HepG2 (cell line): ENCODE results near the gene SYT9. TPM values are rescaled to one million over a fixed set of nuclear protein-coding genes. Genes with fewer than 3 reads are reported as not detected.

Experiments used
- ATAC-seq: fragments of 200-7000 bp; cut with Tn5 transposase; 3 replicates; pipeline ENCODE4 v1.9.1; 2020; ENCODE audit warnings: mild to moderate bottlenecking, moderate library complexity
- BruUV-seq: library from RNA; stranded (reverse); fragments of 400-500 nt; replicated peaks from 2 replicates; lab custom pipeline; 2021; lab: Mats Ljungman, UMichigan
- CTCF ChIA-PET: fragments of 300-600 bp; formaldehyde crosslinking; extraction: SDS; loops from one replicate; lab custom pipeline; 2021; ENCODE audit warnings: low total read pairs, inconsistent platforms, low intra/inter-chr PET ratio; lab: Yijun Ruan, JAX
- POLR2A ChIA-PET: fragments of 350-600 bp; sonication (Branson Sonifier 250); formaldehyde crosslinking; loops from one replicate; lab custom pipeline; 2020; ENCODE audit warnings: antibody characterized with exemption, inconsistent platforms; lab: Yijun Ruan, JAX
- DNase-seq: peaks from one replicate; pipeline ENCODE4 v3.0.0-alpha.2; 2015; ENCODE audit warnings: low spot score
- FAIRE-seq: peaks from 3 replicates; lab custom pipeline; 2011; peaks lifted over from hg19 to GRCh38; lab: Jason Lieb, UNC
- H2AFZ ChIP-seq: one replicate; pipeline ENCODE4 v1.6.1; 2011; ENCODE audit warnings: low read length, inconsistent platforms
- H3K27ac ChIP-seq: fragments of 300-600 bp; 3 replicates; pipeline ENCODE4 v1.8.0; 2011; ENCODE audit warnings: mixed run types, mild to moderate bottlenecking, mixed read lengths, low read length, inconsistent platforms; ENCODE audit not compliant: insufficient read depth; ENCODE audit errors: extremely low read length
- H3K27me3 ChIP-seq, 2 experiments: fragments of 200-600 bp in 1 of 2; 2 replicates in 1 of 2; 3 replicates in 1 of 2; pipeline versions ENCODE4 v1.6.0 to v1.8.0; 2011; ENCODE audit warnings: low read length in 2 of 2, mild to moderate bottlenecking in 2 of 2, moderate library complexity in 2 of 2, inconsistent platforms in 1 of 2; ENCODE audit not compliant: insufficient read depth in 2 of 2, control insufficient read depth in 1 of 2
- H3K36me3 ChIP-seq, 2 experiments: fragments of 200-600 bp in 1 of 2; replicated peaks in 1 of 2; 2 replicates in 1 of 2; 3 replicates in 1 of 2; pipeline versions ENCODE4 v1.5.1 to v1.8.0; 2011; ENCODE audit warnings: low read length in 2 of 2, inconsistent platforms in 1 of 2; ENCODE audit not compliant: insufficient read depth in 2 of 2, control insufficient read depth in 1 of 2
- H3K4me1 ChIP-seq: 2 replicates; pipeline ENCODE4 v1.5.1; 2012; ENCODE audit warnings: low read length, inconsistent platforms; ENCODE audit not compliant: insufficient read depth
- H3K4me2 ChIP-seq: 2 replicates; pipeline ENCODE4 v1.6.0; 2011; ENCODE audit warnings: low read depth, low read length, inconsistent platforms
- H3K4me3 ChIP-seq, 3 experiments: fragments of 200-600 bp in 1 of 3; sonication (generic), shearing (Covaris generic) in 1 of 3; replicated peaks in 1 of 3; 2 replicates each; pipeline ENCODE4 v1.5.1; 2011 to 2016; ENCODE audit warnings: low read length in 3 of 3, inconsistent platforms in 2 of 3, low read depth in 2 of 3, mild to moderate bottlenecking in 2 of 3, control low read depth in 1 of 3, mixed read lengths in 1 of 3; ENCODE audit not compliant: insufficient read depth in 1 of 3
- H3K79me2 ChIP-seq: one replicate; pipeline ENCODE4 v1.6.1; 2011; ENCODE audit warnings: low read length, inconsistent platforms; ENCODE audit not compliant: insufficient read depth
- H3K9ac ChIP-seq: 2 replicates; pipeline ENCODE4 v1.6.0; 2011; ENCODE audit warnings: mild to moderate bottlenecking, low read depth, low read length, inconsistent platforms; ENCODE audit not compliant: insufficient read depth
- H3K9me3 ChIP-seq: 2 replicates; pipeline ENCODE4 v1.5.1; 2012; ENCODE audit warnings: mild to moderate bottlenecking, low read length
- H4K20me1 ChIP-seq: 2 replicates; pipeline ENCODE4 v1.6.0; 2011; ENCODE audit warnings: inconsistent platforms, mild to moderate bottlenecking, low read length, moderate library complexity; ENCODE audit not compliant: insufficient read depth
- GTF2F1 ChIP-seq: fragments of 150-350 bp; IDR thresholded peaks from 2 replicates; pipeline ENCODE4 v1.6.1; 2014; ENCODE audit warnings: low read length
- ZNF263 ChIP-seq: sonication (generic); formaldehyde crosslinking; IDR thresholded peaks from 2 replicates; pipeline ENCODE4 v1.4.0; 2020; ENCODE audit warnings: missing genetic modification reagents
- ZNF264 ChIP-seq: sonication (generic); formaldehyde crosslinking; IDR thresholded peaks from 2 replicates; pipeline ENCODE4 v1.4.0; 2020; ENCODE audit warnings: missing genetic modification reagents
- WGBS: methylation state at CpG from one replicate; pipeline ENCODE4 v1.1.6; 2017; ENCODE audit warnings: low lambda C conversion rate; 5-methylcytosine and 5-hydroxymethylcytosine counted together
- in situ Hi-C: cut with HindIII; loops from 2 replicates; pipeline ENCODE4 v1.10.0; 2017; ENCODE audit warnings: low pct_unique_long_range_greater_than_20kb; ENCODE audit not compliant: extremely low pct_ligation_motif_present
- intact Hi-C: fragments of 100-400 bp; cut with micrococcal nuclease; formaldehyde crosslinking; loops from one replicate; pipeline ENCODE4 v1.10.0; 2022; ENCODE audit not compliant: unreplicated experiment
- polyA plus RNA-seq, 8 experiments: library from polyadenylated mRNA; depleted of rRNA in 3 of 8; stranded (reverse) in 7 of 8; unstranded in 1 of 8; fragments of >200 nt; fragmentation: Illumina TruSeq in 4 of 8; extraction: Trizol in 4 of 8; gene quantifications; 2 replicates each; pipeline versions ENCODE4 v1.2.1 to v1.2.3, GENCODE V29; 2011 to 2016; ENCODE audit warnings: low read depth in 4 of 8, missing spikeins in 1 of 8, mixed read lengths in 1 of 8; ENCODE audit not compliant: insufficient read depth in 1 of 8
- total RNA-seq, 5 experiments: library from RNA; depleted of rRNA; stranded (reverse); fragments of >200 nt; fragmentation: Illumina TruSeq; extraction: Trizol; gene quantifications; 2 replicates each; pipeline ENCODE4 v1.2.3, GENCODE V29; 2016; ENCODE audit warnings: low read depth in 1 of 5
- TF ChIP-seq, protein P1 (sequence below): sonication (generic); formaldehyde crosslinking; conservative IDR thresholded peaks from 2 replicates; pipeline ENCODE4 v1.8.0; 2022; ENCODE audit warnings: missing genetic modification reagents
- TF ChIP-seq, protein P2 (sequence below): IDR thresholded peaks from 2 replicates; pipeline ENCODE4 v1.6.1; 2016; ENCODE audit warnings: low read depth, missing genetic modification reagents, missing compliant biosample characterization

Gene SYT9
- total and polyA plus RNA-seq, 2 of the 13 experiments (the other 11 are each of a cell fraction or from before 2014, with no cell fraction given): not detected

DNA sequence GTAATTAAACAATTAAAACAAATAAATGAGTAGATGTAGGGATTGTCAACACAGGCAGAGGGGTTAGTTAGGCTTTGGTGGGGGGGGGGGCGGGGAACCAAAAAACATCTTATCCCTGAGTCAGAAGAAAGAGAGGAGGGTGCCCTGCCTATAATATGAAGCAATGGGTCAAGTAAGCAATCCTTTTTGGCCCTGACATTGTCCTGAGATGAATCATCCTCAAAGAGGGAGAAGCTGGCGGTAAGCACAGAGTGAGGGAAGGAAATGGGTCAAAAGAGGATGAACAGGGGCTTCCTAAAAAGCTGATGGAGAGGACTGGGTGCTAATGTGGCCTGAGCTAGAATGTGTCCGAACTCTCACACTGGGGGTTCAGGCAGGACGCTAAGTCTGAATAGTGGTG lies 238.3 kb downstream of the SYT9 start:
- no peak for ATAC-seq
- ChIA-PET POLR2A (no interaction called here), CTCF (no interaction called here)
- no TSS peak for BruUV-seq
- H2AFZ ChIP-seq: no peak overlapping the region
- TF ChIP-seq, protein P1, sequence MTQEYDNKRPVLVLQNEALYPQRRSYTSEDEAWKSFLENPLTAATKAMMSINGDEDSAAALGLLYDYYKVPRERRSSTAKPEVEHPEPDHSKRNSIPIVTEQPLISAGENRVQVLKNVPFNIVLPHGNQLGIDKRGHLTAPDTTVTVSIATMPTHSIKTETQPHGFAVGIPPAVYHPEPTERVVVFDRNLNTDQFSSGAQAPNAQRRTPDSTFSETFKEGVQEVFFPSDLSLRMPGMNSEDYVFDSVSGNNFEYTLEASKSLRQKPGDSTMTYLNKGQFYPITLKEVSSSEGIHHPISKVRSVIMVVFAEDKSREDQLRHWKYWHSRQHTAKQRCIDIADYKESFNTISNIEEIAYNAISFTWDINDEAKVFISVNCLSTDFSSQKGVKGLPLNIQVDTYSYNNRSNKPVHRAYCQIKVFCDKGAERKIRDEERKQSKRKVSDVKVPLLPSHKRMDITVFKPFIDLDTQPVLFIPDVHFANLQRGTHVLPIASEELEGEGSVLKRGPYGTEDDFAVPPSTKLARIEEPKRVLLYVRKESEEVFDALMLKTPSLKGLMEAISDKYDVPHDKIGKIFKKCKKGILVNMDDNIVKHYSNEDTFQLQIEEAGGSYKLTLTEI (CRISPR knock-in tag): no peak
- TF ChIP-seq ZNF264 (no peak), ZNF263 (CRISPR knock-in tag) (no peak), GTF2F1 (no peak)
- TF ChIP-seq, protein P2, sequence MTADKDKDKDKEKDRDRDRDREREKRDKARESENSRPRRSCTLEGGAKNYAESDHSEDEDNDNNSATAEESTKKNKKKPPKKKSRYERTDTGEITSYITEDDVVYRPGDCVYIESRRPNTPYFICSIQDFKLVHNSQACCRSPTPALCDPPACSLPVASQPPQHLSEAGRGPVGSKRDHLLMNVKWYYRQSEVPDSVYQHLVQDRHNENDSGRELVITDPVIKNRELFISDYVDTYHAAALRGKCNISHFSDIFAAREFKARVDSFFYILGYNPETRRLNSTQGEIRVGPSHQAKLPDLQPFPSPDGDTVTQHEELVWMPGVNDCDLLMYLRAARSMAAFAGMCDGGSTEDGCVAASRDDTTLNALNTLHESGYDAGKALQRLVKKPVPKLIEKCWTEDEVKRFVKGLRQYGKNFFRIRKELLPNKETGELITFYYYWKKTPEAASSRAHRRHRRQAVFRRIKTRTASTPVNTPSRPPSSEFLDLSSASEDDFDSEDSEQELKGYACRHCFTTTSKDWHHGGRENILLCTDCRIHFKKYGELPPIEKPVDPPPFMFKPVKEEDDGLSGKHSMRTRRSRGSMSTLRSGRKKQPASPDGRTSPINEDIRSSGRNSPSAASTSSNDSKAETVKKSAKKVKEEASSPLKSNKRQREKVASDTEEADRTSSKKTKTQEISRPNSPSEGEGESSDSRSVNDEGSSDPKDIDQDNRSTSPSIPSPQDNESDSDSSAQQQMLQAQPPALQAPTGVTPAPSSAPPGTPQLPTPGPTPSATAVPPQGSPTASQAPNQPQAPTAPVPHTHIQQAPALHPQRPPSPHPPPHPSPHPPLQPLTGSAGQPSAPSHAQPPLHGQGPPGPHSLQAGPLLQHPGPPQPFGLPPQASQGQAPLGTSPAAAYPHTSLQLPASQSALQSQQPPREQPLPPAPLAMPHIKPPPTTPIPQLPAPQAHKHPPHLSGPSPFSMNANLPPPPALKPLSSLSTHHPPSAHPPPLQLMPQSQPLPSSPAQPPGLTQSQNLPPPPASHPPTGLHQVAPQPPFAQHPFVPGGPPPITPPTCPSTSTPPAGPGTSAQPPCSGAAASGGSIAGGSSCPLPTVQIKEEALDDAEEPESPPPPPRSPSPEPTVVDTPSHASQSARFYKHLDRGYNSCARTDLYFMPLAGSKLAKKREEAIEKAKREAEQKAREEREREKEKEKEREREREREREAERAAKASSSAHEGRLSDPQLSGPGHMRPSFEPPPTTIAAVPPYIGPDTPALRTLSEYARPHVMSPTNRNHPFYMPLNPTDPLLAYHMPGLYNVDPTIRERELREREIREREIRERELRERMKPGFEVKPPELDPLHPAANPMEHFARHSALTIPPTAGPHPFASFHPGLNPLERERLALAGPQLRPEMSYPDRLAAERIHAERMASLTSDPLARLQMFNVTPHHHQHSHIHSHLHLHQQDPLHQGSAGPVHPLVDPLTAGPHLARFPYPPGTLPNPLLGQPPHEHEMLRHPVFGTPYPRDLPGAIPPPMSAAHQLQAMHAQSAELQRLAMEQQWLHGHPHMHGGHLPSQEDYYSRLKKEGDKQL (CRISPR knock-in tag): no peak
- H3K36me3 ChIP-seq: no peaks in the 10 kb centered on the region
- no peak overlapping the region for H3K9ac ChIP-seq
- intact Hi-C loops (no loop called here), in situ Hi-C loops (no loop called here)
- no peak overlapping the region for H3K4me3 ChIP-seq
- no peak for FAIRE-seq
- 63% methylated on average over 4 of the region's 4 CpGs for WGBS
- H3K27ac ChIP-seq: no peak overlapping the region
- H3K9me3 ChIP-seq: no peaks in the 10 kb centered on the region
- no peaks in the 10 kb centered on the region for H4K20me1 ChIP-seq
- H3K4me1 ChIP-seq: peaks cover 30% of the 10 kb centered on the region
- H3K4me2 ChIP-seq: no peak overlapping the region
- DNase-seq: no peak
- H3K79me2 ChIP-seq: no peaks in the 10 kb centered on the region
- no peaks in the 10 kb centered on the region for H3K27me3 ChIP-seq
